PC-3 (cell line): ENCODE results near the gene SORL1-AS1.

Source experiments
- ATAC-seq: fragments of 200-7000 bp; cut with Tn5 transposase; 2 replicates; pipeline ENCODE4 v1.9.1; 2020; ENCODE audit warnings: mild to moderate bottlenecking, moderate library complexity
- BruUV-seq: library from RNA; stranded (reverse); fragments of 400-500 nt; replicated peaks from 2 replicates; lab custom pipeline; 2021; lab: Mats Ljungman, UMichigan
- CTCF ChIA-PET: fragments of 300-600 bp; sonication (Branson Sonifier 250); formaldehyde crosslinking; loops from one replicate; lab custom pipeline; 2022; ENCODE audit warnings: antibody characterized with exemption; lab: Charles Lee
- POLR2A ChIA-PET: fragments of 300-600 bp; sonication (Branson Sonifier 250); formaldehyde crosslinking; loops from one replicate; lab custom pipeline; 2022; ENCODE audit warnings: antibody characterized with exemption; ENCODE audit not compliant: unreplicated experiment; lab: Charles Lee
- DNase-seq: peaks from one replicate; pipeline ENCODE4 v3.0.0-alpha.2; 2015
- H2AFZ ChIP-seq: fragments of 300-600 bp; sonication (generic); 2 replicates; pipeline ENCODE4 v1.6.0; 2016; ENCODE audit warnings: antibody characterized with exemption, low read length
- H3F3A ChIP-seq: fragments of 300-600 bp; sonication (generic); one replicate; pipeline ENCODE4 v1.6.0; 2017; ENCODE audit warnings: antibody characterized with exemption, low read length, control low read depth, mild to moderate bottlenecking; ENCODE audit not compliant: unreplicated experiment
- H3K27ac ChIP-seq: fragments of 300-600 bp; sonication (generic); 2 replicates; pipeline ENCODE4 v1.5.1; 2016; ENCODE audit warnings: mild to moderate bottlenecking, low read length
- H3K27me3 ChIP-seq: fragments of 300-600 bp; sonication (generic); 2 replicates; pipeline ENCODE4 v1.6.1; 2016; ENCODE audit warnings: low read length, mixed read lengths
- H3K36me3 ChIP-seq: fragments of 300-600 bp; sonication (generic); 2 replicates; pipeline ENCODE4 v1.6.1; 2016; ENCODE audit warnings: low read depth, mixed run types, low read length, mixed read lengths
- H3K4me1 ChIP-seq: fragments of 300-600 bp; sonication (generic); 2 replicates; pipeline ENCODE4 v1.5.1; 2016; ENCODE audit warnings: low read length; ENCODE audit not compliant: insufficient read depth
- H3K4me2 ChIP-seq: fragments of 300-600 bp; sonication (generic); 2 replicates; pipeline ENCODE4 v1.6.0; 2016; ENCODE audit warnings: low read length
- H3K4me3 ChIP-seq: fragments of 300-600 bp; sonication (generic); 2 replicates; pipeline ENCODE4 v1.5.1; 2016; ENCODE audit warnings: mild to moderate bottlenecking, low read length, mixed read lengths
- H3K79me2 ChIP-seq: fragments of 300-600 bp; sonication (generic); 2 replicates; pipeline ENCODE4 v1.6.1; 2017; ENCODE audit warnings: low read length, mixed read lengths
- H3K9ac ChIP-seq: fragments of 300-600 bp; sonication (generic); 2 replicates; pipeline ENCODE4 v1.6.0; 2016; ENCODE audit warnings: mild to moderate bottlenecking, low read length
- H3K9me2 ChIP-seq: fragments of 300-600 bp; sonication (generic); replicated peaks from 2 replicates; pipeline ENCODE4 v1.6.1; 2016; ENCODE audit warnings: mixed run types, low read length, mixed read lengths
- H3K9me3 ChIP-seq: fragments of 300-600 bp; sonication (generic); 2 replicates; pipeline ENCODE4 v1.6.1; 2016; ENCODE audit warnings: low read length, mixed read lengths
- H4K20me1 ChIP-seq: fragments of 300-600 bp; sonication (generic); 2 replicates; pipeline ENCODE4 v1.6.1; 2016; ENCODE audit warnings: low read length, mixed read lengths
- CTCF ChIP-seq: fragments of 300-600 bp; sonication (generic); conservative IDR thresholded peaks from 2 replicates; pipeline ENCODE4 v1.5.1; 2017; ENCODE audit warnings: antibody characterized with exemption, low read depth, mild to moderate bottlenecking, low read length
- EZH2 ChIP-seq: fragments of 300-600 bp; sonication (generic); IDR thresholded peaks from one replicate; pipeline ENCODE4 v1.6.1; 2017; ENCODE audit warnings: antibody characterized with exemption, mild to moderate bottlenecking, low read length; ENCODE audit not compliant: unreplicated experiment
- EZH2phosphoT487 ChIP-seq: fragments of 300-600 bp; sonication (generic); IDR thresholded peaks from 2 replicates; pipeline ENCODE4 v1.6.1; 2018; ENCODE audit warnings: mild to moderate bottlenecking, antibody characterized with exemption, low read length, borderline replicate concordance
- intact Hi-C: fragments of 100-400 bp; cut with micrococcal nuclease; formaldehyde crosslinking; loops from 2 replicates; pipeline ENCODE4 v1.9.0; 2023

SORL1-AS1 gene

GRCh38 chr11:121458551-121458950, 5.8 kb upstream of the SORL1-AS1 start:
- no TSS peak for BruUV-seq
- no peaks in the 10 kb centered on the region for H4K20me1 ChIP-seq
- no peak overlapping the region for H3K4me2 ChIP-seq
- no peak overlapping the region for H2AFZ ChIP-seq
- TF ChIP-seq EZH2phosphoT487 (no peak), EZH2 (no peak), CTCF (no peak)
- no peak overlapping the region for H3K9ac ChIP-seq
- ATAC-seq (no peak), DNase-seq (no peak)
- intact Hi-C loops: no loop called here
- no peak overlapping the region for H3K27ac ChIP-seq
- H3K79me2 ChIP-seq: peaks cover 90% of the 10 kb centered on the region
- peaks cover 49% of the 10 kb centered on the region for H3K4me1 ChIP-seq
- no peaks in the 10 kb centered on the region for H3K27me3 ChIP-seq
- no peaks in the 10 kb centered on the region for H3K9me3 ChIP-seq
- H3K9me2 ChIP-seq: no peaks in the 10 kb centered on the region
- no peak overlapping the region for H3K4me3 ChIP-seq
- H3F3A ChIP-seq: peaks cover 1% of the 10 kb centered on the region
- CTCF ChIA-PET: no interaction called here
- no peaks in the 10 kb centered on the region for H3K36me3 ChIP-seq
- POLR2A ChIA-PET: no interaction called here

- Histone ChIP-seq H3K79me2 (peaks cover 88% of the 10 kb centered on the region), H3K4me3 (no peak overlapping the region), H3K9me3 (no peaks in the 10 kb centered on the region), H3K36me3 (no peaks in the 10 kb centered on the region), H3K9me2 (no peaks in the 10 kb centered on the region), H3K27ac (no peak overlapping the region), H2AFZ (no peak overlapping the region), H3K9ac (no peak overlapping the region), H3K4me2 (no peak overlapping the region), H3F3A (no peaks in the 10 kb centered on the region), H4K20me1 (no peaks in the 10 kb centered on the region), H3K27me3 (no peaks in the 10 kb centered on the region), H3K4me1 (peaks cover 40% of the 10 kb centered on the region)
- intact Hi-C loops: no loop called here
- BruUV-seq: no TSS peak
- DNase-seq (no peak), ATAC-seq (no peak)
- POLR2A ChIA-PET: interaction anchor here (0.6 kb wide), 1 partner anchor 1727 kb away, joined by 3 read pairs; no protein-coding TSS in a partner anchor
- TF ChIP-seq EZH2phosphoT487: no peak
- no peak for TF ChIP-seq CTCF
- no peak for TF ChIP-seq EZH2
- CTCF ChIA-PET: no interaction called here
These were observed 4.2 kb upstream of the SORL1-AS1 start for GRCh38 chr11:121456816-121457431.

GRCh38 chr11:121456151-121456550, 3.4 kb upstream of the SORL1-AS1 start:
- Histone ChIP-seq H3F3A (no peaks in the 10 kb centered on the region), H3K4me3 (no peak overlapping the region), H3K9ac (no peak overlapping the region), H3K4me1 (peaks cover 38% of the 10 kb centered on the region), H3K36me3 (no peaks in the 10 kb centered on the region), H3K4me2 (no peak overlapping the region), H3K9me3 (no peaks in the 10 kb centered on the region), H3K9me2 (no peaks in the 10 kb centered on the region), H3K27me3 (no peaks in the 10 kb centered on the region), H3K27ac (no peak overlapping the region), H4K20me1 (no peaks in the 10 kb centered on the region), H3K79me2 (peaks cover 80% of the 10 kb centered on the region), H2AFZ (no peak overlapping the region)
- BruUV-seq: no TSS peak
- no peak for TF ChIP-seq EZH2
- no peak for TF ChIP-seq EZH2phosphoT487
- no peak for TF ChIP-seq CTCF
- ATAC-seq (no peak), DNase-seq (no peak)
- ChIA-PET POLR2A (no interaction called here), CTCF (no interaction called here)
- intact Hi-C loops: no loop called here
